Natural killer cell (primary cell): Measurements from ENCODE around the gene PCBP3. TPM values are rescaled to one million over a fixed set of nuclear protein-coding genes. Genes with fewer than 3 reads are reported as not detected.
"Not testable (repeated sequence)": the region's sequence is repeated elsewhere in the genome, so short reads cannot be mapped to it uniquely, and the experiment has no call there.

Experiments used
- ATAC-seq, 3 donors: fragments of 150-1000 bp in 2 of 3; fragments of 200-7000 bp in 1 of 3; cut with Tn5 transposase; 1 replicate in 1 of 3; 2 replicates in 2 of 3; pipeline ENCODE4 v1.10.0; 2021; ENCODE audit warnings: mild to moderate bottlenecking in 2 of 3, moderate library complexity in 2 of 3
- DNase-seq, 2 donors: peaks; one replicate each; pipeline versions ENCODE4 v3.0.0 to v3.0.0-alpha.2; 2013 to 2021; ENCODE audit warnings: mixed read lengths in 1 of 2
- H3K27ac ChIP-seq: one replicate; pipeline ENCODE4 v1.5.1; 2013; ENCODE audit warnings: mild to moderate bottlenecking, low read length
- H3K27me3 ChIP-seq: one replicate; pipeline ENCODE4 v1.6.1; 2013; ENCODE audit warnings: low read length; ENCODE audit not compliant: control insufficient read depth, insufficient read depth
- H3K36me3 ChIP-seq: one replicate; pipeline ENCODE4 v1.6.1; 2013; ENCODE audit warnings: low read length; ENCODE audit not compliant: control insufficient read depth, insufficient read depth
- H3K4me1 ChIP-seq: one replicate; pipeline ENCODE4 v1.6.1; 2013; ENCODE audit warnings: low read length; ENCODE audit not compliant: control insufficient read depth, insufficient read depth
- H3K4me3 ChIP-seq: one replicate; pipeline ENCODE4 v1.5.1; 2013; ENCODE audit warnings: low read length
- H3K9me3 ChIP-seq: one replicate; pipeline ENCODE4 v1.6.1; 2013; ENCODE audit warnings: low read length; ENCODE audit not compliant: control insufficient read depth, insufficient read depth
- H3K27ac Mint-ChIP-seq, 2 donors: one replicate each; pipeline ENCODE4 v1.8.0; 2022; ENCODE audit warnings: mild to moderate bottlenecking in 2 of 2, mixed read lengths in 2 of 2, moderate library complexity in 1 of 2
- H3K27me3 Mint-ChIP-seq, 2 donors: one replicate each; pipeline ENCODE4 v1.8.0; 2022; ENCODE audit warnings: low read depth in 2 of 2, mixed read lengths in 2 of 2
- H3K36me3 Mint-ChIP-seq: one replicate; pipeline ENCODE4 v1.8.0; 2022; ENCODE audit warnings: mixed read lengths
- H3K4me1 Mint-ChIP-seq, 2 donors: one replicate each; pipeline ENCODE4 v1.8.0; 2022; ENCODE audit warnings: mixed read lengths in 2 of 2
- H3K4me3 Mint-ChIP-seq: one replicate; pipeline ENCODE4 v1.8.0; 2022; ENCODE audit warnings: mild to moderate bottlenecking, moderate library complexity, mixed read lengths
- H3K9me3 Mint-ChIP-seq, 2 donors: one replicate each; pipeline ENCODE4 v1.8.0; 2022; ENCODE audit warnings: mixed read lengths in 2 of 2
- WGBS: methylation state at CpG from one replicate; pipeline ENCODE4 v1.1.7; 2013; ENCODE audit warnings: missing lambda C conversion rate; ENCODE audit not compliant: insufficient coverage; 5-methylcytosine and 5-hydroxymethylcytosine counted together
- intact Hi-C: fragments of 100-400 bp; cut with micrococcal nuclease; formaldehyde crosslinking; loops from one replicate; pipeline ENCODE4 v1.14.2; 2022
- total RNA-seq, 4 donors: library from RNA; stranded (reverse); fragments of 120-200 nt in 1 of 4; gene quantifications; one replicate each; pipeline versions ENCODE4 v1.2.3 to v1.2.4, GENCODE V29; 2013 to 2022
- TF ChIP-seq, protein P1 (sequence below): fragments of 200-600 bp; IDR thresholded peaks from one replicate; pipeline ENCODE4 v1.8.0; 2022; ENCODE audit warnings: antibody characterized with exemption

The PCBP3 gene
- total RNA-seq, 3 donors from 2014 or later (not counting 1 experiment from before 2014, with no cell fraction given) = 0.50 to 3.0 (median 0.52) TPM

DNA sequence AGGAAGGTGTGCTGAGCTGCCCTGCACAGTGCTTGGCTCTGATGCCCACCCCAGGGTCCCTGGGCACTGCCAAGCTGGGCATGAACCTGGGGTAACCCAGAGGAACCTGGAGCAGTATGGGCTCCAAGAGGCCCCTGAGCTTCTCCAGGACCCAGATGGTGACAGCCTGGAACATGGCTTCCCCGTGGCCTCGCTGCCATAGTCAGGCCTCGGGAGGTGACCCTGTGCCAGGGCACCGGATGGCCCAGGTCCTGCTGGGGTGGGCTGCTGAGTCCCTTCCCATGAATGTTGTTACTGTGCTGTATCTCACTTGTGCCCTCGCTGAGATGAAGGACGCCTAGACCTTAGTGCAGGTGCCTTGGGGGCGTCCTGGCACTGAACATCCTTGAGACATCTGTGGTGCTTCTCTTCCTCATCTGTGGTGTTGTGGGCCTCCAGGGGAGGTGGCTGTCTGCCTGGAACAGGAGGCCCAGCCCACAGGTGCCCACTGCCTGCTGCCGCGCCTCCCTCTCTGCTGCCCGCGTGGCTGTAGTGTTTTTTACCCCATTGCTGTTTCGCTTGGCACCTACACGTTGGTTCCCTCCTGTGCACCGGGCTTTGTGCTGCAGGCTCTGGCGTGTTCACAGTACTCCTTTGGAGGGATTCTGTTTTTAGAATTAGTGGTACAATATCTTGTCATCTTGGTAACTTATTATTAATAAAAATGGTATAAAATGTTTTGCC is 160.3 kb downstream of the PCBP3 start:
- H3K27ac ChIP-seq = no peak overlapping the region
- H3K9me3 Mint-ChIP-seq = no peaks in the 10 kb centered on the region
- no peak overlapping the region for H3K4me3 ChIP-seq
- H3K36me3 ChIP-seq = no peaks in the 10 kb centered on the region
- no peak for DNase-seq
- H3K4me3 Mint-ChIP-seq = no peak overlapping the region
- H3K4me1 Mint-ChIP-seq = no peaks in the 10 kb centered on the region
- H3K27me3 ChIP-seq = no peaks in the 10 kb centered on the region
- no peak overlapping the region for H3K27ac Mint-ChIP-seq
- no peak for ATAC-seq
- intact Hi-C loops = no loop called here
- TF ChIP-seq, protein P1, sequence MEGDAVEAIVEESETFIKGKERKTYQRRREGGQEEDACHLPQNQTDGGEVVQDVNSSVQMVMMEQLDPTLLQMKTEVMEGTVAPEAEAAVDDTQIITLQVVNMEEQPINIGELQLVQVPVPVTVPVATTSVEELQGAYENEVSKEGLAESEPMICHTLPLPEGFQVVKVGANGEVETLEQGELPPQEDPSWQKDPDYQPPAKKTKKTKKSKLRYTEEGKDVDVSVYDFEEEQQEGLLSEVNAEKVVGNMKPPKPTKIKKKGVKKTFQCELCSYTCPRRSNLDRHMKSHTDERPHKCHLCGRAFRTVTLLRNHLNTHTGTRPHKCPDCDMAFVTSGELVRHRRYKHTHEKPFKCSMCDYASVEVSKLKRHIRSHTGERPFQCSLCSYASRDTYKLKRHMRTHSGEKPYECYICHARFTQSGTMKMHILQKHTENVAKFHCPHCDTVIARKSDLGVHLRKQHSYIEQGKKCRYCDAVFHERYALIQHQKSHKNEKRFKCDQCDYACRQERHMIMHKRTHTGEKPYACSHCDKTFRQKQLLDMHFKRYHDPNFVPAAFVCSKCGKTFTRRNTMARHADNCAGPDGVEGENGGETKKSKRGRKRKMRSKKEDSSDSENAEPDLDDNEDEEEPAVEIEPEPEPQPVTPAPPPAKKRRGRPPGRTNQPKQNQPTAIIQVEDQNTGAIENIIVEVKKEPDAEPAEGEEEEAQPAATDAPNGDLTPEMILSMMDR = no peak
- H3K36me3 Mint-ChIP-seq = no peaks in the 10 kb centered on the region
- H3K9me3 ChIP-seq = no peaks in the 10 kb centered on the region
- no peaks in the 10 kb centered on the region for H3K4me1 ChIP-seq
- 77% methylated on average over 15 of the region's 15 CpGs for WGBS
- peaks cover 2 to 15% of the 10 kb centered on the region in 2 donors for H3K27me3 Mint-ChIP-seq

DNA sequence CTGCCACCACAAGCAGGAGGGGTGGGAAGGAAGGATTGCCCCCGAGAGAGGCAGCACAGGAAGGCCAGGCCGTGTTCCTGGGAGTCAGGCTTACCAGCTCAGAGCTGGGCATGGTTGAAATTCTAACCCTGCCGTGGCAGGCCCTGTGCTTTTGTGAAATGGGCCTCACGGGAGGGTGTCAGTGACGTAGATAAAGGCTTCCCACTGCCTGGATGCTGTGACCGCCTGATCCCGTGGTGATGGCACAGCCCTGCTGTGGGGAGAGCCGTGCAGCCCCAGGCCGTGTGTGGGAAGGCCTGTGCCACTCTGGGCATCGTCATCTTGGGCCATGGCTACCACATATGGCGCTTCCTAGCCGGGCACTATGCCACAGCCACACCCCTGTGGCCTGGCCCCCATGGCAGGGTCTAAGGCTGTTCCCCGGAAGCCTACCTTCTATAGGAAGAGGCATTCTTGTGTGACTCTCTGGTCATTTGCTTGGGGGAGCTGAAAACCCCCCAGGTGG is 161.3 kb downstream of the PCBP3 start:
- H3K4me3 ChIP-seq = no peak overlapping the region
- no peak for DNase-seq
- H3K27me3 ChIP-seq = no peaks in the 10 kb centered on the region
- Mint-ChIP-seq H3K36me3 (no peaks in the 10 kb centered on the region), H3K27me3 (peaks cover 2 to 15% of the 10 kb centered on the region in 2 donors), H3K4me1 (no peaks in the 10 kb centered on the region), H3K4me3 (no peak overlapping the region), H3K27ac (no peak overlapping the region), H3K9me3 (no peaks in the 10 kb centered on the region)
- H3K9me3 ChIP-seq = no peaks in the 10 kb centered on the region
- H3K27ac ChIP-seq = no peak overlapping the region
- 84% methylated on average over 13 of the region's 13 CpGs for WGBS
- H3K4me1 ChIP-seq = no peaks in the 10 kb centered on the region
- TF ChIP-seq, protein P1 = no peak
- no peak for ATAC-seq
- intact Hi-C loops = no loop called here
- H3K36me3 ChIP-seq = no peaks in the 10 kb centered on the region

DNA sequence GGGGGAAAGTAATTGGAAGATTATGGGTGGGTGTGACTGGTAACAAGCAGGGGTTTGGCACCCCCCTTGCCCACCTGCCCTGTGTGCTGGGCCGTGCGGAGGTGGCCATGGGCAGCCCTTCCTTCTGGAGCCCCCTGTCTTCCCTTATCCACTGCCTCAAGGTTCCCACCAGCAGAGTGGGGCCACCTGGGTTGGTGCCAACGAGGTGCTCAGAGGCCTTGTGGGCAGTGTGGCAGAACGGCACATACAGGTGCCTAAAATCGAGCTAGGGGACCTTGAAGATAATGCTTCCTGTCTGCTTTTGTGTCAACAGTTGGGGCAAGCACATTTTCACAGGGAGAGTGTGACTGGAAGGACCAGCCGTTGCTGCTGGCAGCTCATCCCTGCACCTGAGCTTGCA is 161.8 kb downstream of the PCBP3 start:
- H3K4me3 ChIP-seq = no peak overlapping the region
- no peaks in the 10 kb centered on the region for H3K36me3 ChIP-seq
- no peaks in the 10 kb centered on the region for H3K9me3 ChIP-seq
- intact Hi-C loops = no loop called here
- Mint-ChIP-seq H3K27me3 (peaks cover 2 to 15% of the 10 kb centered on the region in 2 donors), H3K9me3 (no peaks in the 10 kb centered on the region), H3K36me3 (no peaks in the 10 kb centered on the region), H3K4me1 (no peaks in the 10 kb centered on the region), H3K4me3 (no peak overlapping the region), H3K27ac (no peak overlapping the region)
- no peaks in the 10 kb centered on the region for H3K27me3 ChIP-seq
- 73% methylated on average over 6 of the region's 6 CpGs for WGBS
- DNase-seq (no peak), ATAC-seq (no peak)
- no peak overlapping the region for H3K27ac ChIP-seq
- H3K4me1 ChIP-seq = no peaks in the 10 kb centered on the region
- TF ChIP-seq, protein P1 = no peak

DNA sequence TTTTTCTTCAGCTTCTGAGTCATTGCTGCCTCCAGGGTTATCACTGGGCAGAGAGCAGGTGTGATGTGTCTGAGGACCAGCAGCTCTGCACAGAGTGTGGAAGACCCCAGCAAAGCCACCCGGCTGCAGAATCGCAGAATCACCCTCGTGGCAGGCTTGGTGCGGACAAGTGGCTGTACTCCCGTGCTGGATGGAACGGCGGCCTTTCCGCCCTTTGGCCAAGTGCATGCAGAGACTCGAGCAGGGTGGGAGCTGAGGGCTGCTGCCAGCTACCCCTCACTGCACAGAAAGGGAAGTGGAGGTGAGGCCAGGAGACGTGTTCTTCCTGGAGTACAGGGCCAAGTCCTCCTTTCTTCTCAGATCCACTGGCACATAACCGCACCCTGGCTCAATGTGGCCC is 162.5 kb downstream of the PCBP3 start:
- ATAC-seq (no peak), DNase-seq (no peak)
- no peaks in the 10 kb centered on the region for H3K4me1 Mint-ChIP-seq
- H3K27me3 ChIP-seq = no peaks in the 10 kb centered on the region
- H3K36me3 ChIP-seq = no peaks in the 10 kb centered on the region
- 89% methylated on average over 11 of the region's 11 CpGs for WGBS
- H3K4me3 Mint-ChIP-seq = no peak overlapping the region
- H3K9me3 Mint-ChIP-seq = no peaks in the 10 kb centered on the region
- no peaks in the 10 kb centered on the region for H3K9me3 ChIP-seq
- H3K36me3 Mint-ChIP-seq = no peaks in the 10 kb centered on the region
- no peak overlapping the region for H3K27ac ChIP-seq
- H3K4me3 ChIP-seq = no peak overlapping the region
- intact Hi-C loops = no loop called here
- no peak overlapping the region for H3K27ac Mint-ChIP-seq
- TF ChIP-seq, protein P1 = no peak
- H3K27me3 Mint-ChIP-seq = peaks cover 3 to 21% of the 10 kb centered on the region in 2 donors
- no peaks in the 10 kb centered on the region for H3K4me1 ChIP-seq

DNA sequence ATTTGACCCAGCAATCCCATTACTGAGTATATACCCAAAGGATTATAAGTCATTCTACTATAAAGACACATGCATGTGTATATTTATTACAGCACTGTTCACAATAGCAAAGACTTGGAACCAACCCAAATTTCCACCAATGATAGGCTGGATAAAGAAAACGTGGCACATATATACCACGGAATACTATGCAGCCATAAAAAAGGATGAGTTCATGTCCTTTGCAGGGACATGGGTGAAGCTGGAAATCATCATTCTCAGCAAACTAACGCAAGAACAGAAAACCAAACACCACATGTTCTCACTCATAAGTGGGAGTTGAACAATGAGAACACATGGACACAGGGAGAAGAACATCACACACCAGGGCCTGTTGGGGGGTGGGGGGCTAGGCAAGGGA is 165.1 kb downstream of the PCBP3 start:
- no CpG with 5 or more reads among the region's 3 CpGs for WGBS
- H3K36me3 ChIP-seq, H3K9me3 ChIP-seq, H3K27ac Mint-ChIP-seq, ATAC-seq, H3K4me3 Mint-ChIP-seq, H3K4me1 Mint-ChIP-seq, H3K27me3 ChIP-seq, H3K27ac ChIP-seq, intact Hi-C loops, H3K4me1 ChIP-seq, DNase-seq, H3K9me3 Mint-ChIP-seq, H3K36me3 Mint-ChIP-seq, H3K4me3 ChIP-seq: not testable (repeated sequence)
- peaks cover 4 to 36% of the 10 kb centered on the region in 2 donors for H3K27me3 Mint-ChIP-seq
